ENCODE data around the gene ADAMTS19. TPM values are rescaled to one million over a fixed set of nuclear protein-coding genes. Genes with fewer than 3 reads are reported as not detected.

The ADAMTS19 gene
- total RNA-seq, 2 donors from 2014 or later, result 26.2 to 34.6 TPM

- WGBS, 2 experiments (ENCODE audit: insufficient coverage in 1 of 2, insufficient read length in 1 of 2), result 88 to 100% methylated on average over 1 to 4 of the region's 4 CpGs
- H3K4me1 Mint-ChIP-seq, result peaks cover 2% of the 10 kb centered on the region
Observed at GRCh38 chr5:129639331-129639730, 179.2 kb downstream of the ADAMTS19 start.

GRCh38 chr5:129652349-129653056 lies 192.4 kb downstream of the ADAMTS19 start:
- H3K36me3 ChIP-seq (ENCODE audit: control insufficient read depth, insufficient read depth, low read length), result no peaks in the 10 kb centered on the region
- H3K27ac Mint-ChIP-seq, result no peak overlapping the region
- H3K4me3 ChIP-seq (ENCODE audit: low read length), result no peak overlapping the region
- no peaks in the 10 kb centered on the region for H3K4me1 Mint-ChIP-seq
- DNase-seq, result no peak
- no peaks in the 10 kb centered on the region for H3K9me3 Mint-ChIP-seq
- H3K4me3 Mint-ChIP-seq, result no peak overlapping the region
- no peaks in the 10 kb centered on the region for H3K27me3 ChIP-seq (ENCODE audit: control insufficient read depth, insufficient read depth, low read length, poor library complexity, severe bottlenecking)
- H3K36me3 Mint-ChIP-seq (ENCODE audit: low read depth), result peaks cover 26% of the 10 kb centered on the region
- no peaks in the 10 kb centered on the region for H3K4me1 ChIP-seq (ENCODE audit: control insufficient read depth, insufficient read depth, low read length)
- H3K9me3 ChIP-seq (ENCODE audit: control insufficient read depth, low read length), result no peaks in the 10 kb centered on the region
- 97 to 100% methylated on average over 2 of the region's 2 CpGs for WGBS, 2 experiments (ENCODE audit: insufficient coverage in 1 of 2, insufficient read length in 1 of 2)
- TF ChIP-seq CTCF (conservative IDR thresholded peaks at IDR 0.05), result no peak
- H3K27ac ChIP-seq (ENCODE audit: low read depth, low read length), result no peak overlapping the region
- no peak overlapping the region for H3K9ac ChIP-seq (ENCODE audit: extremely low read depth, low read length, poor library complexity, severe bottlenecking)
- H3K27me3 Mint-ChIP-seq (ENCODE audit: insufficient read depth), result no peaks in the 10 kb centered on the region

More at GRCh38 chr5:129639331-129639730, 179.2 kb downstream of the ADAMTS19 start:
- no peaks in the 10 kb centered on the region for H3K27me3 ChIP-seq (ENCODE audit: control insufficient read depth, insufficient read depth, low read length, poor library complexity, severe bottlenecking)
- H3K4me3 ChIP-seq (ENCODE audit: low read length), result no peak overlapping the region
- Mint-ChIP-seq H3K9me3 (peaks cover 2% of the 10 kb centered on the region), H3K4me3 (no peak overlapping the region), H3K27ac (no peak overlapping the region), H3K27me3 (ENCODE audit: insufficient read depth) (no peaks in the 10 kb centered on the region), H3K36me3 (ENCODE audit: low read depth) (peaks cover 8% of the 10 kb centered on the region)
- no peak overlapping the region for H3K27ac ChIP-seq (ENCODE audit: low read depth, low read length)
- H3K36me3 ChIP-seq (ENCODE audit: control insufficient read depth, insufficient read depth, low read length), result no peaks in the 10 kb centered on the region
- no peak for DNase-seq
- no peaks in the 10 kb centered on the region for H3K9me3 ChIP-seq (ENCODE audit: control insufficient read depth, low read length)
- no peaks in the 10 kb centered on the region for H3K4me1 ChIP-seq (ENCODE audit: control insufficient read depth, insufficient read depth, low read length)
- no peak for TF ChIP-seq CTCF (conservative IDR thresholded peaks at IDR 0.05)
- H3K9ac ChIP-seq (ENCODE audit: extremely low read depth, low read length, poor library complexity, severe bottlenecking), result no peak overlapping the region

GRCh38 chr5:129653057-129653375 lies 192.9 kb downstream of the ADAMTS19 start:
- H3K27ac ChIP-seq (ENCODE audit: low read depth, low read length), result no peak overlapping the region
- no peaks in the 10 kb centered on the region for H3K9me3 ChIP-seq (ENCODE audit: control insufficient read depth, low read length)
- TF ChIP-seq CTCF (conservative IDR thresholded peaks at IDR 0.05), result no peak
- DNase-seq, result no peak
- Mint-ChIP-seq H3K27ac (no peak overlapping the region), H3K4me1 (no peaks in the 10 kb centered on the region), H3K27me3 (ENCODE audit: insufficient read depth) (no peaks in the 10 kb centered on the region), H3K9me3 (no peaks in the 10 kb centered on the region), H3K36me3 (ENCODE audit: low read depth) (peaks cover 26% of the 10 kb centered on the region), H3K4me3 (no peak overlapping the region)
- WGBS, 2 experiments (ENCODE audit: insufficient coverage in 1 of 2, insufficient read length in 1 of 2), result 90% methylated on average over 2 of the region's 2 CpGs; no CpG with 5 or more reads in 1 of the 2 experiments
- H3K9ac ChIP-seq (ENCODE audit: extremely low read depth, low read length, poor library complexity, severe bottlenecking), result no peak overlapping the region
- no peaks in the 10 kb centered on the region for H3K36me3 ChIP-seq (ENCODE audit: control insufficient read depth, insufficient read depth, low read length)
- no peak overlapping the region for H3K4me3 ChIP-seq (ENCODE audit: low read length)
- H3K4me1 ChIP-seq (ENCODE audit: control insufficient read depth, insufficient read depth, low read length), result no peaks in the 10 kb centered on the region
- no peaks in the 10 kb centered on the region for H3K27me3 ChIP-seq (ENCODE audit: control insufficient read depth, insufficient read depth, low read length, poor library complexity, severe bottlenecking)

Data from endodermal cell (in vitro differentiated cells).